GM12878 (cell line): ENCODE results near the gene SCYL1. TPM values are rescaled to one million over a fixed set of nuclear protein-coding genes. Genes with fewer than 3 reads are reported as not detected.

Source experiments
- CBX3 ChIP-seq: fragments of 200-600 bp; sonication (generic); IDR thresholded peaks from 2 replicates; pipeline ENCODE4 v1.6.1; 2016; ENCODE audit warnings: low read depth, borderline replicate concordance
- CREB1 ChIP-seq: IDR thresholded peaks from 2 replicates; pipeline ENCODE4 v1.6.1; 2012; ENCODE audit warnings: low read depth, mild to moderate bottlenecking, inconsistent platforms
- CREM ChIP-seq: IDR thresholded peaks from 2 replicates; pipeline ENCODE4 v1.6.1; 2014; ENCODE audit warnings: antibody characterized with exemption, low read depth
- ESRRA ChIP-seq: IDR thresholded peaks from 2 replicates; pipeline ENCODE4 v1.6.1; 2012; ENCODE audit warnings: mild to moderate bottlenecking, low read length, improper control_type of control experiment
- ETV6 ChIP-seq, 2 experiments: fragments of 450-650 bp in 1 of 2; IDR thresholded peaks in 1 of 2; conservative IDR thresholded peaks in 1 of 2; 2 replicates each; pipeline ENCODE4 v1.6.1; 2014; ENCODE audit warnings: antibody characterized with exemption in 1 of 2, borderline replicate concordance in 1 of 2, low read depth in 1 of 2, mild to moderate bottlenecking in 1 of 2, moderate library complexity in 1 of 2
- JUND ChIP-seq: IDR thresholded peaks from 2 replicates; pipeline ENCODE4 v1.6.1; 2012; ENCODE audit warnings: low read depth, mild to moderate bottlenecking, low read length, improper control_type of control experiment, moderate library complexity
- MTA2 ChIP-seq: fragments of 450-650 bp; IDR thresholded peaks from 2 replicates; pipeline ENCODE4 v1.6.1; 2016; ENCODE audit warnings: low read depth, mild to moderate bottlenecking, moderate library complexity
- MYC ChIP-seq: IDR thresholded peaks from 2 replicates; pipeline ENCODE4 v1.6.1; 2011; ENCODE audit warnings: mild to moderate bottlenecking, low read length, moderate library complexity, inconsistent platforms; ENCODE audit not compliant: insufficient read depth, insufficient replicate concordance, insufficient read length, severe bottlenecking
- PML ChIP-seq: IDR thresholded peaks from 2 replicates; pipeline ENCODE4 v1.6.1; 2012; ENCODE audit warnings: low read length, inconsistent platforms
- POLR2AphosphoS2 ChIP-seq: IDR thresholded peaks from 2 replicates; pipeline ENCODE4 v1.6.1; 2011; ENCODE audit warnings: low read depth, mild to moderate bottlenecking, low read length, improper control_type of control experiment, moderate library complexity
- POLR2AphosphoS5 ChIP-seq: IDR thresholded peaks from 2 replicates; pipeline ENCODE4 v1.6.1; 2011; ENCODE audit warnings: mild to moderate bottlenecking, low read length, inconsistent platforms
- RAD51 ChIP-seq: fragments of 450-650 bp; IDR thresholded peaks from 2 replicates; pipeline ENCODE4 v1.6.1; 2016; ENCODE audit warnings: moderate library complexity, mild to moderate bottlenecking, inconsistent platforms
- RCOR1 ChIP-seq: conservative IDR thresholded peaks from 2 replicates; pipeline ENCODE4 v1.6.1; 2012; ENCODE audit warnings: low read depth, low read length, improper control_type of control experiment
- SIN3A ChIP-seq: IDR thresholded peaks from 2 replicates; pipeline ENCODE4 v1.6.1; 2012; ENCODE audit warnings: low read depth, low read length, improper control_type of control experiment
- TAF1 ChIP-seq: IDR thresholded peaks from 2 replicates; pipeline ENCODE4 v1.6.1; 2011; ENCODE audit warnings: mild to moderate bottlenecking, low read depth, low read length, borderline replicate concordance
- ZBED1 ChIP-seq: IDR thresholded peaks from 2 replicates; pipeline ENCODE4 v1.6.1; 2016; ENCODE audit warnings: borderline replicate concordance
- polyA plus RNA-seq, 11 experiments: library from polyadenylated mRNA; depleted of rRNA in 4 of 11; unstranded in 6 of 11; stranded (reverse) in 5 of 11; fragments of >200 nt; fragmentation: Nextera tagmentation in 4 of 11; fragmentation: Illumina TruSeq in 1 of 11; extraction: Ambion mirVana in 4 of 11; extraction: Trizol in 1 of 11; gene quantifications; 1 replicate in 1 of 11; 2 replicates in 10 of 11; pipeline versions ENCODE4 v1.2.1 to v1.2.3, GENCODE V29; 2011 to 2016; ENCODE audit warnings: inconsistent platforms in 2 of 11, missing spikeins in 2 of 11, low read depth in 1 of 11
- total RNA-seq, 4 experiments: library from RNA; depleted of rRNA in 3 of 4; stranded (reverse); fragments of >200 nt in 3 of 4; fragmentation: Illumina TruSeq in 1 of 4; extraction: Trizol in 1 of 4; gene quantifications; 2 replicates each; pipeline versions ENCODE4 v1.2.1 to v1.2.3, GENCODE V29; 2013 to 2021
- TF ChIP-seq, protein P1 (sequence below): fragments of 150-350 bp; IDR thresholded peaks from 2 replicates; pipeline ENCODE4 v1.6.1; 2016; ENCODE audit warnings: low read depth, low read length
- TF ChIP-seq, protein P2 (sequence below): fragments of 450-650 bp; IDR thresholded peaks from 2 replicates; pipeline ENCODE4 v1.6.1; 2016; ENCODE audit warnings: mild to moderate bottlenecking
- TF ChIP-seq, protein P3 (sequence below): IDR thresholded peaks from 2 replicates; pipeline ENCODE4 v1.6.1; 2011; ENCODE audit warnings: mild to moderate bottlenecking, low read depth, low read length, moderate library complexity; ENCODE audit not compliant: insufficient replicate concordance
- TF ChIP-seq, protein P4 (sequence below): IDR thresholded peaks from 2 replicates; pipeline ENCODE4 v1.6.1; 2012; ENCODE audit warnings: low read length, inconsistent platforms
- TF ChIP-seq, protein P5 (sequence below): IDR thresholded peaks from 2 replicates; pipeline ENCODE4 v1.6.1; 2012; ENCODE audit warnings: low read depth, low read length, improper control_type of control experiment

SCYL1 gene
- total and polyA plus RNA-seq, 10 of the 15 experiments (the other 5 are each of a cell fraction or from before 2014, with no cell fraction given): 0.80 to 82.7 (median 51.2) TPM

DNA sequence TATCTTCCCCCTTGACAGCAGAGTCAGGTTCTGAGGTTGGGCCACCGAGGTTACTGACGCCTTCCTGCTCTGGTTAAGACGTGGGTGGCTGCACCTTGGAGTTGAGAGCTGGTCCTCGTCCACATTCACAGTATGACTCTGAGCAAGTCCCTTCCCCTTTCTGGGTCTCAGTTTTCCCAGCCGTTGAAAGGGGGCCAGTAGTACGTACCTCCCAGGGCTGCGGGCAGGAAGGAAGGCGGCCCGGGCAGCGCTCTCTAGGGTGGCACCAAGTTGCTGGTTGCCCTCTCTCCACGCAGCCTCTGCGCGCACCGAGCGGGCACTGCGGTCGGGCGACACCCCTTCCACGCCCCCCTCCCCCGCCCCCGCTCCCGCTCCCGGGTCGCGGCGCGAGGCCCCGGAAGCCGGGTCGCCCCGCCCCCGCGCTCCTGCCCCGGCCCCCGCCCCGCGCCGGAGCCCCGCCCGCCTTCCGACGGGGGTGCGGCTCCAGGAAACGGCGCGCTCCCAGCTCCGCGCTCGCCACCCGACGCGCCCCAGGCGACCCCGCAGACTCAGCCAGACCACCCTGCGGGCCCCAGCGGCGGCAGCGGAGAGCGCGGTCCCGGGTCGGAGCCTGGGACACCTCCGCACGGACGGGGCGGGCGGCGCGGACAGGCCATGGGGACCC, 50.8 kb downstream of the SCYL1 start, which contains the start of gene EHBP1L1 (continued):
- peak; percentile 54 for TF ChIP-seq MTA2
- TF ChIP-seq, protein P1, sequence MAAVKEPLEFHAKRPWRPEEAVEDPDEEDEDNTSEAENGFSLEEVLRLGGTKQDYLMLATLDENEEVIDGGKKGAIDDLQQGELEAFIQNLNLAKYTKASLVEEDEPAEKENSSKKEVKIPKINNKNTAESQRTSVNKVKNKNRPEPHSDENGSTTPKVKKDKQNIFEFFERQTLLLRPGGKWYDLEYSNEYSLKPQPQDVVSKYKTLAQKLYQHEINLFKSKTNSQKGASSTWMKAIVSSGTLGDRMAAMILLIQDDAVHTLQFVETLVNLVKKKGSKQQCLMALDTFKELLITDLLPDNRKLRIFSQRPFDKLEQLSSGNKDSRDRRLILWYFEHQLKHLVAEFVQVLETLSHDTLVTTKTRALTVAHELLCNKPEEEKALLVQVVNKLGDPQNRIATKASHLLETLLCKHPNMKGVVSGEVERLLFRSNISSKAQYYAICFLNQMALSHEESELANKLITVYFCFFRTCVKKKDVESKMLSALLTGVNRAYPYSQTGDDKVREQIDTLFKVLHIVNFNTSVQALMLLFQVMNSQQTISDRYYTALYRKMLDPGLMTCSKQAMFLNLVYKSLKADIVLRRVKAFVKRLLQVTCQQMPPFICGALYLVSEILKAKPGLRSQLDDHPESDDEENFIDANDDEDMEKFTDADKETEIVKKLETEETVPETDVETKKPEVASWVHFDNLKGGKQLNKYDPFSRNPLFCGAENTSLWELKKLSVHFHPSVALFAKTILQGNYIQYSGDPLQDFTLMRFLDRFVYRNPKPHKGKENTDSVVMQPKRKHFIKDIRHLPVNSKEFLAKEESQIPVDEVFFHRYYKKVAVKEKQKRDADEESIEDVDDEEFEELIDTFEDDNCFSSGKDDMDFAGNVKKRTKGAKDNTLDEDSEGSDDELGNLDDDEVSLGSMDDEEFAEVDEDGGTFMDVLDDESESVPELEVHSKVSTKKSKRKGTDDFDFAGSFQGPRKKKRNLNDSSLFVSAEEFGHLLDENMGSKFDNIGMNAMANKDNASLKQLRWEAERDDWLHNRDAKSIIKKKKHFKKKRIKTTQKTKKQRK: no peak
- TF ChIP-seq, protein P2, sequence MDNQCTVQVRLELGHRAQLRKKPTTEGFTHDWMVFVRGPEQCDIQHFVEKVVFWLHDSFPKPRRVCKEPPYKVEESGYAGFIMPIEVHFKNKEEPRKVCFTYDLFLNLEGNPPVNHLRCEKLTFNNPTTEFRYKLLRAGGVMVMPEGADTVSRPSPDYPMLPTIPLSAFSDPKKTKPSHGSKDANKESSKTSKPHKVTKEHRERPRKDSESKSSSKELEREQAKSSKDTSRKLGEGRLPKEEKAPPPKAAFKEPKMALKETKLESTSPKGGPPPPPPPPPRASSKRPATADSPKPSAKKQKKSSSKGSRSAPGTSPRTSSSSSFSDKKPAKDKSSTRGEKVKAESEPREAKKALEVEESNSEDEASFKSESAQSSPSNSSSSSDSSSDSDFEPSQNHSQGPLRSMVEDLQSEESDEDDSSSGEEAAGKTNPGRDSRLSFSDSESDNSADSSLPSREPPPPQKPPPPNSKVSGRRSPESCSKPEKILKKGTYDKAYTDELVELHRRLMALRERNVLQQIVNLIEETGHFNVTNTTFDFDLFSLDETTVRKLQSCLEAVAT: peak; percentile 59; the same call in 1 of the 2 replicates
- no peak for TF ChIP-seq CBX3
- no peak for TF ChIP-seq PML
- TF ChIP-seq RCOR1: 0 out of 2 replicates have a peak, but pooled peaks have one; percentile 86
- TF ChIP-seq MYC: no peak
- TF ChIP-seq SIN3A: peak; percentile 1; the same call in 1 of the 2 replicates
- TF ChIP-seq ETV6 (conservative IDR thresholded peaks at IDR 0.05 in 1 of 2, IDR thresholded peaks at IDR 0.05 in 1 of 2; ENCODE audit: borderline replicate concordance in 1 of 2, low read depth in 1 of 2): peak in 1 of 2 experiments; percentile 40; a peak in 1 of 4 replicates
- TF ChIP-seq, protein P3, sequence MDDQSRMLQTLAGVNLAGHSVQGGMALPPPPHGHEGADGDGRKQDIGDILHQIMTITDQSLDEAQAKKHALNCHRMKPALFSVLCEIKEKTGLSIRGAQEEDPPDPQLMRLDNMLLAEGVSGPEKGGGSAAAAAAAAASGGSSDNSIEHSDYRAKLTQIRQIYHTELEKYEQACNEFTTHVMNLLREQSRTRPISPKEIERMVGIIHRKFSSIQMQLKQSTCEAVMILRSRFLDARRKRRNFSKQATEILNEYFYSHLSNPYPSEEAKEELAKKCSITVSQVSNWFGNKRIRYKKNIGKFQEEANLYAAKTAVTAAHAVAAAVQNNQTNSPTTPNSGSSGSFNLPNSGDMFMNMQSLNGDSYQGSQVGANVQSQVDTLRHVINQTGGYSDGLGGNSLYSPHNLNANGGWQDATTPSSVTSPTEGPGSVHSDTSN: no peak
- no peak for TF ChIP-seq ESRRA
- TF ChIP-seq POLR2AphosphoS5: 0 out of 2 replicates have a peak, but pooled peaks have one; percentile 27
- no peak for TF ChIP-seq RAD51
- TF ChIP-seq, protein P4, sequence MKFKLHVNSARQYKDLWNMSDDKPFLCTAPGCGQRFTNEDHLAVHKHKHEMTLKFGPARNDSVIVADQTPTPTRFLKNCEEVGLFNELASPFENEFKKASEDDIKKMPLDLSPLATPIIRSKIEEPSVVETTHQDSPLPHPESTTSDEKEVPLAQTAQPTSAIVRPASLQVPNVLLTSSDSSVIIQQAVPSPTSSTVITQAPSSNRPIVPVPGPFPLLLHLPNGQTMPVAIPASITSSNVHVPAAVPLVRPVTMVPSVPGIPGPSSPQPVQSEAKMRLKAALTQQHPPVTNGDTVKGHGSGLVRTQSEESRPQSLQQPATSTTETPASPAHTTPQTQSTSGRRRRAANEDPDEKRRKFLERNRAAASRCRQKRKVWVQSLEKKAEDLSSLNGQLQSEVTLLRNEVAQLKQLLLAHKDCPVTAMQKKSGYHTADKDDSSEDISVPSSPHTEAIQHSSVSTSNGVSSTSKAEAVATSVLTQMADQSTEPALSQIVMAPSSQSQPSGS: no peak
- TF ChIP-seq JUND: peak; percentile 19; the same call in 1 of the 2 replicates
- TF ChIP-seq ZBED1: peak; percentile 52; the same call in 1 of the 2 replicates
- TF ChIP-seq CREB1: no peak
- TF ChIP-seq TAF1: no peak
- TF ChIP-seq CREM: peak; percentile 71
- TF ChIP-seq, protein P5, sequence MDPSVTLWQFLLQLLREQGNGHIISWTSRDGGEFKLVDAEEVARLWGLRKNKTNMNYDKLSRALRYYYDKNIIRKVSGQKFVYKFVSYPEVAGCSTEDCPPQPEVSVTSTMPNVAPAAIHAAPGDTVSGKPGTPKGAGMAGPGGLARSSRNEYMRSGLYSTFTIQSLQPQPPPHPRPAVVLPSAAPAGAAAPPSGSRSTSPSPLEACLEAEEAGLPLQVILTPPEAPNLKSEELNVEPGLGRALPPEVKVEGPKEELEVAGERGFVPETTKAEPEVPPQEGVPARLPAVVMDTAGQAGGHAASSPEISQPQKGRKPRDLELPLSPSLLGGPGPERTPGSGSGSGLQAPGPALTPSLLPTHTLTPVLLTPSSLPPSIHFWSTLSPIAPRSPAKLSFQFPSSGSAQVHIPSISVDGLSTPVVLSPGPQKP: no peak
- 0 out of 2 replicates have a peak, but pooled peaks have one; percentile 43 for TF ChIP-seq POLR2AphosphoS2
